Suprapubic skin (tissue), 4 donors: Measurements from ENCODE around the gene CDK5.

Experiments used
- EP300 ChIP-seq: sonication (generic); formaldehyde crosslinking; IDR thresholded peaks from one replicate; pipeline ENCODE4 v1.6.1; 2017; ENCODE audit warnings: antibody characterized with exemption
- POLR2A ChIP-seq, 2 donors: fragments of 450-650 bp; IDR thresholded peaks; one replicate each; pipeline ENCODE4 v1.6.1; 2017; ENCODE audit warnings: antibody characterized with exemption in 2 of 2, mild to moderate bottlenecking in 2 of 2, moderate library complexity in 2 of 2
- POLR2AphosphoS5 ChIP-seq, 3 donors: sonication (generic); formaldehyde crosslinking; IDR thresholded peaks; one replicate each; pipeline ENCODE4 v1.6.1; 2017; ENCODE audit warnings: antibody characterized with exemption in 3 of 3
- TF ChIP-seq, protein P1 (sequence below), 2 donors: fragments of 200-600 bp in 1 of 2; fragments of 450-650 bp in 1 of 2; sonication (generic) in 1 of 2; IDR thresholded peaks; one replicate each; pipeline ENCODE4 v1.5.1; 2016 to 2019; ENCODE audit warnings: antibody characterized with exemption in 2 of 2, mild to moderate bottlenecking in 1 of 2, moderate library complexity in 1 of 2

DNA sequence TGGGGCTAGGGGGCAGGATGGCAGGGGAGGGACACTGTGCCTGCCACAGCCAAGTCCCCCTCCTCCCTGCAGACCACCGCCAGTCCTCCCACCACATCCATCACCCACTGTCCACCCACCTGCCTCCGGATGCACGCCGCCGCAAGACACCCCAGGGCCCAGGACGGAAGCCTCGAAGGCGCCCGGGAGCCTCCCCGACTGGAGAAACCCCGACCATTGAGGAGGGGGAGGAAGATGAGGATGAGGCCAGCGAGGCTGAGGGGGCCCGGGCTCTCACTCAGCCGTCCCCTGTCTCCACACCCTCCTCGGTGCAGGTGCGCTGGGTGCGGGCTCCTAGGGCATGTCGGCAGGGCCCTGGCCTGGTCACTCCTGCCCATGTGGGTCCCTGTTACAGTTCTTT lies 6.8 kb upstream of the CDK5 start:
- no peak for TF ChIP-seq EP300
- TF ChIP-seq, protein P1, sequence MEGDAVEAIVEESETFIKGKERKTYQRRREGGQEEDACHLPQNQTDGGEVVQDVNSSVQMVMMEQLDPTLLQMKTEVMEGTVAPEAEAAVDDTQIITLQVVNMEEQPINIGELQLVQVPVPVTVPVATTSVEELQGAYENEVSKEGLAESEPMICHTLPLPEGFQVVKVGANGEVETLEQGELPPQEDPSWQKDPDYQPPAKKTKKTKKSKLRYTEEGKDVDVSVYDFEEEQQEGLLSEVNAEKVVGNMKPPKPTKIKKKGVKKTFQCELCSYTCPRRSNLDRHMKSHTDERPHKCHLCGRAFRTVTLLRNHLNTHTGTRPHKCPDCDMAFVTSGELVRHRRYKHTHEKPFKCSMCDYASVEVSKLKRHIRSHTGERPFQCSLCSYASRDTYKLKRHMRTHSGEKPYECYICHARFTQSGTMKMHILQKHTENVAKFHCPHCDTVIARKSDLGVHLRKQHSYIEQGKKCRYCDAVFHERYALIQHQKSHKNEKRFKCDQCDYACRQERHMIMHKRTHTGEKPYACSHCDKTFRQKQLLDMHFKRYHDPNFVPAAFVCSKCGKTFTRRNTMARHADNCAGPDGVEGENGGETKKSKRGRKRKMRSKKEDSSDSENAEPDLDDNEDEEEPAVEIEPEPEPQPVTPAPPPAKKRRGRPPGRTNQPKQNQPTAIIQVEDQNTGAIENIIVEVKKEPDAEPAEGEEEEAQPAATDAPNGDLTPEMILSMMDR (IDR thresholded peaks at IDR 0.05) = no peak
- no peak for TF ChIP-seq POLR2A (IDR thresholded peaks at IDR 0.05)
- no peak for TF ChIP-seq POLR2AphosphoS5 (IDR thresholded peaks at IDR 0.05)
